Measurements from ENCODE around the gene ZFP36L1.

ZFP36L1 gene

GRCh38 chr14:68817506-68818212 is 24.8 kb upstream of the ZFP36L1 start:
- no peak for DNase-seq (ENCODE audit: extremely low spot score)
- POLR2A ChIA-PET: interaction anchor here (6.8 kb wide), 1 partner anchor 26 kb away, joined by 63 read pairs; the partner anchor contains the start of gene ZFP36L1
- TF ChIP-seq TARDBP (IDR thresholded peaks at IDR 0.05) (no peak), FOXK2 (IDR thresholded peaks at IDR 0.05) (no peak), CTBP1 (IDR thresholded peaks at IDR 0.05; ENCODE audit: borderline replicate concordance) (no peak), ZNF384 (IDR thresholded peaks at IDR 0.05) (no peak), SUZ12 (IDR thresholded peaks at IDR 0.05) (no peak), NFRKB (IDR thresholded peaks at IDR 0.05) (no peak), HDGF (IDR thresholded peaks at IDR 0.05; ENCODE audit: borderline replicate concordance) (no peak), FOXM1 (IDR thresholded peaks at IDR 0.05; ENCODE audit: borderline replicate concordance) (no peak), ARNT (IDR thresholded peaks at IDR 0.05) (no peak), SP1 (IDR thresholded peaks at IDR 0.05) (no peak), LEF1 (IDR thresholded peaks at IDR 0.05; ENCODE audit: borderline replicate concordance) (no peak), FOXA1 (IDR thresholded peaks at IDR 0.05) (no peak), ELF4 (IDR thresholded peaks at IDR 0.05) (no peak), L3MBTL2 (conservative IDR thresholded peaks at IDR 0.05) (no peak)
- CTCF ChIA-PET: interaction anchor here (0.6 to 1.6 kb wide), 7 partner anchors 9 to 874 kb away, joined by 3 to 8 read pairs (median 3); no protein-coding TSS in a partner anchor

- POLR2A ChIA-PET: interaction anchor here (1.5 to 6.8 kb wide), 4 partner anchors 7 to 26 kb away, joined by 6 to 63 read pairs (median 10); partner anchors contain the start of gene ZFP36L1
- CTCF ChIA-PET: interaction anchor here (0.6 to 3.0 kb wide), 11 partner anchors 10 to 883 kb away, joined by 3 to 13 read pairs (median 3); no protein-coding TSS in a partner anchor
- TF ChIP-seq SP1 (IDR thresholded peaks at IDR 0.05): no peak
- no peak for TF ChIP-seq ARNT (IDR thresholded peaks at IDR 0.05)
- DNase-seq (ENCODE audit: extremely low spot score): no peak
Observed at GRCh38 chr14:68816943-68817430, 24.1 kb upstream of the ZFP36L1 start.

DNA sequence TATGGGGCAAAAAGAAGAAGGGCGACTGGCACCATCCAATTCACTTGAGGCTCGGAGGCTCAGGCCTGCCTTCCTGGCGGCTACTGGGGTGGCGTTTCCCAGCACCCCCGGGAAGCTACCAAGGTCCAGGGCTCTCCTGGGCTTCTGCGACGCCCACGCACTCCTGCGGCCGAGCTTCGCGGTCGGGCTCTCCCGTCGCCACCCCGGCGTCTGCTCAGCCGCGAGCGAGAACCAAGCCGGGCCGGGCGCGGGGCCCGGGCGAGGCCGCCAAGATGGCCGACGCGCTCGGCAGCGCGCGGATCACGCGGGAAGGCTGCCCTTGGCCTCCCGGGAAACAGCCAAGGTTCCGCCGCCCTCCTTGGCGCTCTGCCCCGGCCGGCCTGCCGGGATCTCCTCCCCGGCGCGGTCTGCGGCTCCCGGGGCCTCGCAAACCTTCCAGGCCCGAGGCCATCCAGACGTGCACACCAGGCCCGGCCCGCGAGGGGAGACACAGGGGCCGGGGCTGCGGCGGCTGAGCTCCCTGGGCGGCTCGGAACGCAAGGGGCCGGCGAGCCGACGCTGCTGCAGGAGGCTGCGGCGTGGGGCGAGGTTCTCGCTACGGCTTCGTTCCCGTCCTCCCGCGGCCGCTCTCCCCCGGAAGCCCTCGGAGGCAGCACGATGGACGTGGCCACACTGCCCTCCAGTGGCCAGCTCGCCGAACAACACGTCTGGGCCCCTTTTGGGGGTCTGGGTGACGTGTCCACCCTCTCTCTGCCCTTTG is 23.5 kb upstream of the ZFP36L1 start:
- CTCF ChIA-PET: interaction anchor here (0.6 to 3.0 kb wide), 11 partner anchors 11 to 883 kb away, joined by 3 to 13 read pairs (median 3); no protein-coding TSS in a partner anchor
- no peak for TF ChIP-seq FOXA1 (IDR thresholded peaks at IDR 0.05)
- 0 out of 2 replicates have a peak, but pooled peaks have one; percentile 47 for TF ChIP-seq HDGF (IDR thresholded peaks at IDR 0.05; ENCODE audit: borderline replicate concordance)
- TF ChIP-seq L3MBTL2 (conservative IDR thresholded peaks at IDR 0.05): peak; percentile 83
- TF ChIP-seq, protein P1, sequence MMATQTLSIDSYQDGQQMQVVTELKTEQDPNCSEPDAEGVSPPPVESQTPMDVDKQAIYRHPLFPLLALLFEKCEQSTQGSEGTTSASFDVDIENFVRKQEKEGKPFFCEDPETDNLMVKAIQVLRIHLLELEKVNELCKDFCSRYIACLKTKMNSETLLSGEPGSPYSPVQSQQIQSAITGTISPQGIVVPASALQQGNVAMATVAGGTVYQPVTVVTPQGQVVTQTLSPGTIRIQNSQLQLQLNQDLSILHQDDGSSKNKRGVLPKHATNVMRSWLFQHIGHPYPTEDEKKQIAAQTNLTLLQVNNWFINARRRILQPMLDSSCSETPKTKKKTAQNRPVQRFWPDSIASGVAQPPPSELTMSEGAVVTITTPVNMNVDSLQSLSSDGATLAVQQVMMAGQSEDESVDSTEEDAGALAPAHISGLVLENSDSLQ (IDR thresholded peaks at IDR 0.05): no peak
- no peak for TF ChIP-seq TARDBP (IDR thresholded peaks at IDR 0.05)
- no peak for TF ChIP-seq SUZ12 (IDR thresholded peaks at IDR 0.05)
- no peak for TF ChIP-seq ZNF384 (IDR thresholded peaks at IDR 0.05)
- TF ChIP-seq LEF1 (IDR thresholded peaks at IDR 0.05; ENCODE audit: borderline replicate concordance): no peak
- no peak for TF ChIP-seq FOXM1 (IDR thresholded peaks at IDR 0.05; ENCODE audit: borderline replicate concordance)
- no peak for TF ChIP-seq CTBP1 (IDR thresholded peaks at IDR 0.05; ENCODE audit: borderline replicate concordance)
- no peak for TF ChIP-seq ARNT (IDR thresholded peaks at IDR 0.05)
- TF ChIP-seq BHLHE40 (IDR thresholded peaks at IDR 0.05; ENCODE audit: borderline replicate concordance): no peak
- no peak for TF ChIP-seq ELF4 (IDR thresholded peaks at IDR 0.05)
- POLR2A ChIA-PET: interaction anchor here (1.5 to 6.8 kb wide), 5 partner anchors 8 to 25 kb away, joined by 6 to 63 read pairs (median 13); partner anchors contain the start of gene ZFP36L1
- DNase-seq (ENCODE audit: extremely low spot score): peak; percentile 90

GRCh38 chr14:68815298-68816182 is 22.7 kb upstream of the ZFP36L1 start:
- no peak for TF ChIP-seq CTBP1 (IDR thresholded peaks at IDR 0.05; ENCODE audit: borderline replicate concordance)
- TF ChIP-seq ELF4 (IDR thresholded peaks at IDR 0.05): no peak
- TF ChIP-seq SP1 (IDR thresholded peaks at IDR 0.05): no peak
- no peak for TF ChIP-seq ZNF384 (IDR thresholded peaks at IDR 0.05)
- no peak for TF ChIP-seq FOXK2 (IDR thresholded peaks at IDR 0.05)
- no peak for TF ChIP-seq HDGF (IDR thresholded peaks at IDR 0.05; ENCODE audit: borderline replicate concordance)
- no peak for TF ChIP-seq FOXM1 (IDR thresholded peaks at IDR 0.05; ENCODE audit: borderline replicate concordance)
- no peak for TF ChIP-seq LEF1 (IDR thresholded peaks at IDR 0.05; ENCODE audit: borderline replicate concordance)
- no peak for TF ChIP-seq L3MBTL2 (conservative IDR thresholded peaks at IDR 0.05)
- no peak for TF ChIP-seq FOXA1 (IDR thresholded peaks at IDR 0.05)
- no peak for TF ChIP-seq NFRKB (IDR thresholded peaks at IDR 0.05)
- POLR2A ChIA-PET: interaction anchor here (1.5 to 6.8 kb wide), 5 partner anchors 8 to 24 kb away, joined by 6 to 63 read pairs (median 13); partner anchors contain the start of gene ZFP36L1
- no peak for DNase-seq (ENCODE audit: extremely low spot score)
- CTCF ChIA-PET: interaction anchor here (1.1 to 3.0 kb wide), 7 partner anchors 9 to 882 kb away, joined by 3 to 13 read pairs (median 4); no protein-coding TSS in a partner anchor

GRCh38 chr14:68814539-68815297 is 21.9 kb upstream of the ZFP36L1 start:
- DNase-seq (ENCODE audit: extremely low spot score): peak; percentile 66
- CTCF ChIA-PET: interaction anchor here (0.7 to 3.0 kb wide), 7 partner anchors 10 to 881 kb away, joined by 3 to 13 read pairs (median 3); no protein-coding TSS in a partner anchor
- no peak for TF ChIP-seq CTBP1 (IDR thresholded peaks at IDR 0.05; ENCODE audit: borderline replicate concordance)
- TF ChIP-seq L3MBTL2 (conservative IDR thresholded peaks at IDR 0.05): 0 out of 2 replicates have a peak, but pooled peaks have one; percentile 15
- POLR2A ChIA-PET: interaction anchor here (1.4 to 6.8 kb wide), 5 partner anchors 10 to 564 kb away, joined by 3 to 63 read pairs (median 13); partner anchors contain the start of gene ZFP36L1

All from HEK293T (cell line).